ENCODE measurements around the gene SCNM1.
"Not testable (repeated sequence)": the region's sequence is repeated elsewhere in the genome, so short reads cannot be mapped to it uniquely, and the experiment has no call there.

The SCNM1 gene

GRCh38 chr1:151199873-151200581 is 34.1 kb downstream of the SCNM1 start:
- H2BK120ac ChIP-seq (ENCODE audit: low read depth, low read length) = no peak overlapping the region
- H2AK5ac ChIP-seq (ENCODE audit: low read length, severe bottlenecking) = peak overlapping the region; percentile 93
- H4K91ac ChIP-seq (ENCODE audit: low read length) = no peak overlapping the region
- no peak overlapping the region for H2BK5ac ChIP-seq (ENCODE audit: low read depth, low read length, poor library complexity, severe bottlenecking)
- no peak overlapping the region for H4K8ac ChIP-seq (ENCODE audit: low read length)
- peak overlapping the region; percentile 95 for H3K9ac ChIP-seq (ENCODE audit: low read length)
- H3K27ac ChIP-seq (ENCODE audit: low read length, poor library complexity, severe bottlenecking) = peak overlapping the region; percentile 99
- no peak overlapping the region for H2BK15ac ChIP-seq (ENCODE audit: low read depth, poor library complexity, severe bottlenecking)
- H3K14ac ChIP-seq (ENCODE audit: low read length in 2 of 2) = no peak overlapping the region
- peak overlapping the region; percentile 60 to 92 for H3K4me3 ChIP-seq (ENCODE audit: insufficient read depth in 1 of 2, low read depth in 1 of 2, low read length in 2 of 2)
- peaks cover 7% of the 10 kb centered on the region for H3K79me1 ChIP-seq (replicated peaks; ENCODE audit: low read length, poor library complexity, severe bottlenecking)
- no peaks in the 10 kb centered on the region for H3K9me3 ChIP-seq (ENCODE audit: control insufficient read depth, low read length)
- H3K23ac ChIP-seq (ENCODE audit: low read length in 2 of 2) = no peak overlapping the region
- peak; percentile 80 for DNase-seq
- peaks cover 12% of the 10 kb centered on the region for H3K4me1 ChIP-seq (ENCODE audit: control insufficient read depth, insufficient read depth, low read depth, low read length)
- no peak overlapping the region for H2AFZ ChIP-seq (ENCODE audit: low read depth, low read length)
- H3K36me3 ChIP-seq (ENCODE audit: control insufficient read depth in 1 of 2, insufficient read depth in 2 of 2, low read depth in 1 of 2, low read length in 2 of 2) = peaks cover 15 to 30% of the 10 kb centered on the region in 2 experiments
- H3K27me3 ChIP-seq (ENCODE audit: control insufficient read depth in 1 of 2, insufficient read depth in 1 of 2, low read length in 2 of 2) = no peaks in the 10 kb centered on the region
- H2BK12ac ChIP-seq (ENCODE audit: low read length in 2 of 2) = no peak overlapping the region
- no peak overlapping the region for H3K18ac ChIP-seq (ENCODE audit: low read depth in 1 of 2, low read length in 2 of 2)
- H3K4me2 ChIP-seq (ENCODE audit: low read length, poor library complexity, severe bottlenecking) = peak overlapping the region; percentile 76
- 0% methylated on average over 7 of the region's 11 CpGs for WGBS
- H3K4ac ChIP-seq (ENCODE audit: low read depth in 1 of 2, low read length in 2 of 2) = no peak overlapping the region

- H3K23ac ChIP-seq (ENCODE audit: low read length in 2 of 2); H3K4me1 ChIP-seq (ENCODE audit: control insufficient read depth, insufficient read depth, low read depth, low read length); H3K18ac ChIP-seq (ENCODE audit: low read depth in 1 of 2, low read length in 2 of 2); H2AFZ ChIP-seq (ENCODE audit: low read depth, low read length); H3K4ac ChIP-seq (ENCODE audit: low read depth in 1 of 2, low read length in 2 of 2); H3K4me2 ChIP-seq (ENCODE audit: low read length, poor library complexity, severe bottlenecking); H2AK5ac ChIP-seq (ENCODE audit: low read length, severe bottlenecking); H4K91ac ChIP-seq (ENCODE audit: low read length); H2BK5ac ChIP-seq (ENCODE audit: low read depth, low read length, poor library complexity, severe bottlenecking); H3K27ac ChIP-seq (ENCODE audit: low read length, poor library complexity, severe bottlenecking); H2BK15ac ChIP-seq (ENCODE audit: low read depth, poor library complexity, severe bottlenecking); H3K4me3 ChIP-seq (ENCODE audit: insufficient read depth in 1 of 2, low read depth in 1 of 2, low read length in 2 of 2); DNase-seq; H3K9ac ChIP-seq (ENCODE audit: low read length); H3K27me3 ChIP-seq (ENCODE audit: control insufficient read depth in 1 of 2, insufficient read depth in 1 of 2, low read length in 2 of 2); H4K8ac ChIP-seq (ENCODE audit: low read length); H2BK120ac ChIP-seq (ENCODE audit: low read depth, low read length); H2BK12ac ChIP-seq (ENCODE audit: low read length in 2 of 2); H3K9me3 ChIP-seq (ENCODE audit: control insufficient read depth, low read length); H3K14ac ChIP-seq (ENCODE audit: low read length in 2 of 2); H3K79me1 ChIP-seq (replicated peaks; ENCODE audit: low read length, poor library complexity, severe bottlenecking): not testable (repeated sequence)
- WGBS = 98% methylated on average over 12 of the region's 12 CpGs
- H3K36me3 ChIP-seq (ENCODE audit: control insufficient read depth in 1 of 2, insufficient read depth in 2 of 2, low read depth in 1 of 2, low read length in 2 of 2) = peaks cover 57 to 71% of the 10 kb centered on the region in 2 experiments
Measured at GRCh38 chr1:151205381-151205965, 39.5 kb downstream of the SCNM1 start.

GRCh38 chr1:151210830-151211229 is 44.9 kb downstream of the SCNM1 start:
- H3K4me2 ChIP-seq (ENCODE audit: low read length, poor library complexity, severe bottlenecking) = no peak overlapping the region
- H2BK120ac ChIP-seq (ENCODE audit: low read depth, low read length) = no peak overlapping the region
- no peak overlapping the region for H3K4ac ChIP-seq (ENCODE audit: low read depth in 1 of 2, low read length in 2 of 2)
- no peak overlapping the region for H4K8ac ChIP-seq (ENCODE audit: low read length)
- H3K23ac ChIP-seq (ENCODE audit: low read length in 2 of 2) = no peak overlapping the region
- no peaks in the 10 kb centered on the region for H3K27me3 ChIP-seq (ENCODE audit: control insufficient read depth in 1 of 2, insufficient read depth in 1 of 2, low read length in 2 of 2)
- peak overlapping the region; percentile 1 for H3K9ac ChIP-seq (ENCODE audit: low read length)
- no peak overlapping the region for H2AK5ac ChIP-seq (ENCODE audit: low read length, severe bottlenecking)
- H2BK5ac ChIP-seq (ENCODE audit: low read depth, low read length, poor library complexity, severe bottlenecking) = no peak overlapping the region
- H3K4me3 ChIP-seq (ENCODE audit: insufficient read depth in 1 of 2, low read depth in 1 of 2, low read length in 2 of 2) = no peak overlapping the region
- no peak overlapping the region for H2AFZ ChIP-seq (ENCODE audit: low read depth, low read length)
- peaks cover 60 to 68% of the 10 kb centered on the region in 2 experiments for H3K36me3 ChIP-seq (ENCODE audit: control insufficient read depth in 1 of 2, insufficient read depth in 2 of 2, low read depth in 1 of 2, low read length in 2 of 2)
- H3K79me1 ChIP-seq (replicated peaks; ENCODE audit: low read length, poor library complexity, severe bottlenecking) = no peaks in the 10 kb centered on the region
- no peak overlapping the region for H2BK12ac ChIP-seq (ENCODE audit: low read length in 2 of 2)
- 92% methylated on average over 1 of the region's 1 CpG for WGBS
- H3K4me1 ChIP-seq (ENCODE audit: control insufficient read depth, insufficient read depth, low read depth, low read length) = peaks cover 4% of the 10 kb centered on the region
- H3K9me3 ChIP-seq (ENCODE audit: control insufficient read depth, low read length) = no peaks in the 10 kb centered on the region
- H3K18ac ChIP-seq (ENCODE audit: low read depth in 1 of 2, low read length in 2 of 2) = no peak overlapping the region
- no peak overlapping the region for H3K14ac ChIP-seq (ENCODE audit: low read length in 2 of 2)
- no peak overlapping the region for H4K91ac ChIP-seq (ENCODE audit: low read length)
- H3K27ac ChIP-seq (ENCODE audit: low read length, poor library complexity, severe bottlenecking) = no peak overlapping the region
- DNase-seq = peak; percentile 29
- no peak overlapping the region for H2BK15ac ChIP-seq (ENCODE audit: low read depth, poor library complexity, severe bottlenecking)

DNA sequence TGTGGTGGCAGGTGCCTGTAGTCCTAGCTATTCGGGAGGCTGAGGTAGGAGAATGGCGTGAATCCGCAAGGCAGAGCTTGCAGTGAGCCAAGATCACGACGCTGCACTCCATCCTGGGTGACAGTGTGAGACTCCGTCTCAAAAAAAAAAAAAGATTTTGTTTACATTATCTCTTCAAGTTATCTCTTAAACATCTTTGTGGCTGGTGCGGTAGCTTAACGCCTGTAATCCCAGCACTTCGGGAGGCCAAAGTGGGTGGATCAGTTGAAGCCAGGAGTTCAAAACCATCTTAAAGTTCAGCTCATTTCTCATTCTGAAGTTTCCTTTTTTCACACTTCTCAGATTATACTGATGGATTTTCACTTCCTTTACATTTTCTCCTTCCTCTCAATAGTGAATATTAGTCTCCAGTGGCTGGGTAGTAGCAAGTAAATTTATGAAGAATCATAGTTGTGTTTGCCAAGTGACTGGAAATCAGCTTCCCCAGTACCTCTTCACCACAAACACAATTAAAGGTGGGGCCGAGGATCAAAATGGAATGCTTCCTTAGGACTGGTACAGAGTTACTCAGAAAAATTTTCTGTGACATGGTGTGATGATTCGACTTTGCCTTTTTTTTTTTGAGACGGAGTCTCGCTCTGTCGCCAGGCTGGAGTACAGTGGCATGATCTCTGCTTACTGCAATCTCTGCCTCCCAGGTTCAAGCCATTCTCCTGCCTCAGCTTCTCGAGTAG is 46.2 kb downstream of the SCNM1 start:
- no peak overlapping the region for H3K18ac ChIP-seq (ENCODE audit: low read depth in 1 of 2, low read length in 2 of 2)
- 74% methylated on average over 14 of the region's 15 CpGs for WGBS
- H3K4me2 ChIP-seq (ENCODE audit: low read length, poor library complexity, severe bottlenecking) = no peak overlapping the region
- H3K9me3 ChIP-seq (ENCODE audit: control insufficient read depth, low read length) = no peaks in the 10 kb centered on the region
- no peak overlapping the region for H3K14ac ChIP-seq (ENCODE audit: low read length in 2 of 2)
- no peak overlapping the region for H4K8ac ChIP-seq (ENCODE audit: low read length)
- H2AK5ac ChIP-seq (ENCODE audit: low read length, severe bottlenecking) = no peak overlapping the region
- no peaks in the 10 kb centered on the region for H3K27me3 ChIP-seq (ENCODE audit: control insufficient read depth in 1 of 2, insufficient read depth in 1 of 2, low read length in 2 of 2)
- no peak overlapping the region for H3K4me3 ChIP-seq (ENCODE audit: insufficient read depth in 1 of 2, low read depth in 1 of 2, low read length in 2 of 2)
- peak; percentile 51 for DNase-seq
- no peak overlapping the region for H2BK120ac ChIP-seq (ENCODE audit: low read depth, low read length)
- no peak overlapping the region for H3K27ac ChIP-seq (ENCODE audit: low read length, poor library complexity, severe bottlenecking)
- H2BK5ac ChIP-seq (ENCODE audit: low read depth, low read length, poor library complexity, severe bottlenecking) = no peak overlapping the region
- H3K9ac ChIP-seq (ENCODE audit: low read length) = no peak overlapping the region
- no peaks in the 10 kb centered on the region for H3K79me1 ChIP-seq (replicated peaks; ENCODE audit: low read length, poor library complexity, severe bottlenecking)
- H2BK12ac ChIP-seq (ENCODE audit: low read length in 2 of 2) = no peak overlapping the region
- no peak overlapping the region for H2BK15ac ChIP-seq (ENCODE audit: low read depth, poor library complexity, severe bottlenecking)
- peaks cover 4% of the 10 kb centered on the region for H3K4me1 ChIP-seq (ENCODE audit: control insufficient read depth, insufficient read depth, low read depth, low read length)
- no peak overlapping the region for H3K4ac ChIP-seq (ENCODE audit: low read depth in 1 of 2, low read length in 2 of 2)
- no peak overlapping the region for H2AFZ ChIP-seq (ENCODE audit: low read depth, low read length)
- no peak overlapping the region for H4K91ac ChIP-seq (ENCODE audit: low read length)
- peaks cover 53 to 55% of the 10 kb centered on the region in 2 experiments for H3K36me3 ChIP-seq (ENCODE audit: control insufficient read depth in 1 of 2, insufficient read depth in 2 of 2, low read depth in 1 of 2, low read length in 2 of 2)
- H3K23ac ChIP-seq (ENCODE audit: low read length in 2 of 2) = no peak overlapping the region

All from mesenchymal stem cell (in vitro differentiated cells and primary cell).